Astrocyte (in vitro differentiated cells and primary cell): Measurements from ENCODE around the gene LMO1. TPM values are rescaled to one million over a fixed set of nuclear protein-coding genes. Genes with fewer than 3 reads are reported as not detected.

Experiments
- DNase-seq: peaks from one replicate; pipeline ENCODE4 v3.0.0-alpha.2; 2010; ENCODE audit warnings: low read depth
- FAIRE-seq: peaks from 2 replicates; lab custom pipeline; 2011; peaks lifted over from hg19 to GRCh38; lab: Jason Lieb, UNC
- H2AFZ ChIP-seq: 2 replicates; pipeline ENCODE4 v1.6.0; 2012; ENCODE audit warnings: low read depth, low read length, inconsistent platforms
- H3K27ac ChIP-seq: 2 replicates; pipeline ENCODE4 v1.5.1; 2011; ENCODE audit warnings: low read depth, low read length, inconsistent platforms
- H3K27me3 ChIP-seq: 2 replicates; pipeline ENCODE4 v1.6.0; 2011; ENCODE audit warnings: low read length, inconsistent platforms; ENCODE audit not compliant: insufficient read depth
- H3K36me3 ChIP-seq: 2 replicates; pipeline ENCODE4 v1.5.1; 2011; ENCODE audit warnings: low read length, inconsistent platforms; ENCODE audit not compliant: insufficient read depth
- H3K4me1 ChIP-seq: 2 replicates; pipeline ENCODE4 v1.5.1; 2011; ENCODE audit warnings: low read length, inconsistent platforms; ENCODE audit not compliant: insufficient read depth
- H3K4me2 ChIP-seq: 2 replicates; pipeline ENCODE4 v1.6.0; 2012; ENCODE audit warnings: low read length, inconsistent platforms
- H3K4me3 ChIP-seq: 2 replicates; pipeline ENCODE4 v1.5.1; 2011; ENCODE audit warnings: low read depth, mild to moderate bottlenecking, low read length, inconsistent platforms; ENCODE audit not compliant: insufficient read depth
- H3K79me2 ChIP-seq: 2 replicates; pipeline ENCODE4 v1.6.0; 2012; ENCODE audit warnings: mild to moderate bottlenecking, low read length, inconsistent platforms; ENCODE audit not compliant: insufficient read depth
- H3K9ac ChIP-seq: 2 replicates; pipeline ENCODE4 v1.6.0; 2012; ENCODE audit warnings: mild to moderate bottlenecking, low read length, inconsistent platforms
- H3K9me3 ChIP-seq: 2 replicates; pipeline ENCODE4 v1.5.1; 2012; ENCODE audit warnings: low read depth, mild to moderate bottlenecking, low read length, inconsistent platforms; ENCODE audit not compliant: insufficient read depth
- H4K20me1 ChIP-seq: 2 replicates; pipeline ENCODE4 v1.6.0; 2012; ENCODE audit warnings: low read length, inconsistent platforms; ENCODE audit not compliant: insufficient read depth
- H3K27ac Mint-ChIP-seq: one replicate; pipeline ENCODE4 v1.8.0; 2021; ENCODE audit warnings: mild to moderate bottlenecking, mixed read lengths; ENCODE audit not compliant: unreplicated experiment
- H3K27me3 Mint-ChIP-seq: one replicate; pipeline ENCODE4 v1.8.0; 2021; ENCODE audit warnings: low read depth, mixed read lengths; ENCODE audit not compliant: unreplicated experiment
- H3K36me3 Mint-ChIP-seq: one replicate; pipeline ENCODE4 v1.8.0; 2021; ENCODE audit warnings: low read depth, mixed read lengths; ENCODE audit not compliant: unreplicated experiment
- H3K4me1 Mint-ChIP-seq: one replicate; pipeline ENCODE4 v1.8.0; 2021; ENCODE audit warnings: low read depth, mixed read lengths; ENCODE audit not compliant: unreplicated experiment
- H3K4me3 Mint-ChIP-seq: one replicate; pipeline ENCODE4 v1.8.0; 2021; ENCODE audit warnings: mild to moderate bottlenecking, moderate library complexity, mixed read lengths; ENCODE audit not compliant: unreplicated experiment
- H3K9me3 Mint-ChIP-seq: one replicate; pipeline ENCODE4 v1.8.0; 2021; ENCODE audit warnings: mild to moderate bottlenecking, mixed read lengths; ENCODE audit not compliant: unreplicated experiment
- CTCF ChIP-seq: IDR thresholded peaks from 2 replicates; pipeline ENCODE4 v1.5.1; 2011; ENCODE audit warnings: low read depth, mild to moderate bottlenecking, inconsistent platforms, low read length, moderate library complexity; ENCODE audit not compliant: insufficient read depth
- EZH2 ChIP-seq: IDR thresholded peaks from 2 replicates; pipeline ENCODE4 v1.6.1; 2012; ENCODE audit warnings: mild to moderate bottlenecking, low read length, inconsistent platforms; ENCODE audit not compliant: insufficient read depth
- total RNA-seq: library from RNA; stranded (reverse); gene quantifications from 2 replicates; pipeline ENCODE4 v1.2.1, GENCODE V29; 2021

LMO1 gene
- total RNA-seq, 1 donor from 2014 or later, result 1.5 TPM

GRCh38 chr11:8258289-8258688, 5.4 kb downstream of the LMO1 start:
- Mint-ChIP-seq H3K4me3 (no peak overlapping the region), H3K4me1 (no peaks in the 10 kb centered on the region), H3K9me3 (peaks cover 2% of the 10 kb centered on the region), H3K27ac (no peak overlapping the region), H3K27me3 (peaks cover 74% of the 10 kb centered on the region), H3K36me3 (no peaks in the 10 kb centered on the region)
- peak overlapping the region; percentile 13 for H3K4me2 ChIP-seq
- no peaks in the 10 kb centered on the region for H4K20me1 ChIP-seq
- H3K9ac ChIP-seq, result no peak overlapping the region
- H3K36me3 ChIP-seq, result no peaks in the 10 kb centered on the region
- H2AFZ ChIP-seq, result no peak overlapping the region
- no peaks in the 10 kb centered on the region for H3K79me2 ChIP-seq
- no peak overlapping the region for H3K4me3 ChIP-seq
- H3K27me3 ChIP-seq, result peaks cover 23% of the 10 kb centered on the region
- TF ChIP-seq EZH2 (no peak), CTCF (no peak)
- DNase-seq, result no peak
- H3K4me1 ChIP-seq, result peaks cover 11% of the 10 kb centered on the region
- FAIRE-seq, result no peak
- no peaks in the 10 kb centered on the region for H3K9me3 ChIP-seq
- H3K27ac ChIP-seq, result no peak overlapping the region

GRCh38 chr11:8257003-8257664, 6.5 kb downstream of the LMO1 start:
- peaks cover 73% of the 10 kb centered on the region for H3K27me3 Mint-ChIP-seq
- Histone ChIP-seq H3K4me2 (no peak overlapping the region), H3K27ac (no peak overlapping the region), H3K4me3 (no peak overlapping the region), H3K4me1 (peaks cover 5% of the 10 kb centered on the region), H4K20me1 (no peaks in the 10 kb centered on the region), H2AFZ (no peak overlapping the region), H3K79me2 (no peaks in the 10 kb centered on the region), H3K36me3 (no peaks in the 10 kb centered on the region), H3K27me3 (peaks cover 19% of the 10 kb centered on the region), H3K9me3 (no peaks in the 10 kb centered on the region), H3K9ac (no peak overlapping the region)
- peaks cover 2% of the 10 kb centered on the region for H3K9me3 Mint-ChIP-seq
- DNase-seq (no peak), FAIRE-seq (no peak)
- TF ChIP-seq CTCF, result no peak
- TF ChIP-seq EZH2, result no peak
- H3K4me3 Mint-ChIP-seq, result no peak overlapping the region
- no peaks in the 10 kb centered on the region for H3K4me1 Mint-ChIP-seq
- H3K36me3 Mint-ChIP-seq, result no peaks in the 10 kb centered on the region
- H3K27ac Mint-ChIP-seq, result no peak overlapping the region

DNA sequence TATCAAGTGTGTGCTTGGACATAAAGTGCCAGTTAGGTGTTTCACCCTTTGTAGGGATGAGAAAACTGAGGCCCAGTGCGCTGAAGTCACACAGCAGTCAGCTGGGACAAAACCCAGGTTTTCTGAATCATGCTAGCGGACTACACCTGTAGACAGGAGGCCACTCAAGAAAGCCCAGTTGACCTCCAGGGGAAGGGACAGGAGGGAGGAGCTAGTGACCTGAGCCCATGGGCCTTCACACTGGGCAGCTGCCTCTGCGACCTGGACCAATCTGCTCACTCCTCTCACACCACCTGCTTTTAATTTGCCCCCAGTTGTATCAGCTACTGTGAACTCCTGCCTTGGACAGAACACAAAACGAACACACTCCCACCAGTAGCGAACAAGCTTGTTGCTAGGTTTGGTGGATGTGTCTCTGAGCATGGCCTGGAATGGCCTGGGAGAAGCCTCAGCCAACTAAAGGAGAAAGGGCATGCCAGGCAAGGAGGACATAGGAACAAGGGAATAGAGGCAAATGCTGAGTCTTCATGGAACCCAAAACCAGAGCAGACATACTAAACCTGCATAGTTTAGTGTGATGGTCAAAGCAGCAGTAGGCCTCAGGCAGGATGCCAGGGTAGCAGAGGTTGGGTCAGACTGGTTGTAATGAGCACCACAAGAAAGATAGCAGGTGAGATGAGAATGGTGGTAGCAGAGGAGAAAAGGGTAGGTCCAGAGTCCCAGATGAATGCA, 7.2 kb downstream of the LMO1 start:
- H4K20me1 ChIP-seq, result no peaks in the 10 kb centered on the region
- H3K27ac ChIP-seq, result no peak overlapping the region
- no peak for DNase-seq
- H3K9me3 ChIP-seq, result no peaks in the 10 kb centered on the region
- H3K4me1 ChIP-seq, result peaks cover 4% of the 10 kb centered on the region
- Mint-ChIP-seq H3K27me3 (peaks cover 66% of the 10 kb centered on the region), H3K36me3 (no peaks in the 10 kb centered on the region), H3K27ac (no peak overlapping the region), H3K4me3 (no peak overlapping the region), H3K4me1 (no peaks in the 10 kb centered on the region), H3K9me3 (peaks cover 2% of the 10 kb centered on the region)
- no peak for FAIRE-seq
- H3K9ac ChIP-seq, result no peak overlapping the region
- no peaks in the 10 kb centered on the region for H3K79me2 ChIP-seq
- H3K4me2 ChIP-seq, result no peak overlapping the region
- H2AFZ ChIP-seq, result no peak overlapping the region
- peaks cover 12% of the 10 kb centered on the region for H3K27me3 ChIP-seq
- H3K36me3 ChIP-seq, result no peaks in the 10 kb centered on the region
- no peak overlapping the region for H3K4me3 ChIP-seq
- no peak for TF ChIP-seq CTCF
- TF ChIP-seq EZH2, result no peak
